ENCODE measurements around the gene USH1C. TPM values are rescaled to one million over a fixed set of nuclear protein-coding genes. Genes with fewer than 3 reads are reported as not detected.

Gene USH1C
- total RNA-seq, 1 donor from 2014 or later, result 176 TPM

GRCh38 chr11:17472467-17472866 is 71.7 kb downstream of the USH1C start:
- DNase-seq (ENCODE audit: low spot score), result no peak

- no peak for DNase-seq (ENCODE audit: low spot score)
Measured at GRCh38 chr11:17471501-17471900, 72.7 kb downstream of the USH1C start.

- DNase-seq (ENCODE audit: low spot score), result no peak
Measured at GRCh38 chr11:17469998-17470397, 74.2 kb downstream of the USH1C start.

GRCh38 chr11:17468122-17468521 is 76.1 kb downstream of the USH1C start:
- no peak for DNase-seq (ENCODE audit: low spot score)

GRCh38 chr11:17463546-17464174 is 80.6 kb downstream of the USH1C start:
- DNase-seq (ENCODE audit: low spot score), result no peak

GRCh38 chr11:17462940-17463339 is 81.3 kb downstream of the USH1C start:
- no peak for DNase-seq (ENCODE audit: low spot score)

- DNase-seq (ENCODE audit: low spot score), result no peak
Measured at GRCh38 chr11:17460406-17460805, 83.8 kb downstream of the USH1C start.

GRCh38 chr11:17459236-17459896 is 84.8 kb downstream of the USH1C start:
- no peak for DNase-seq (ENCODE audit: low spot score)

GRCh38 chr11:17458268-17458667 is 85.9 kb downstream of the USH1C start:
- DNase-seq (ENCODE audit: low spot score), result no peak

- DNase-seq (ENCODE audit: low spot score), result no peak
Measured at GRCh38 chr11:17457396-17458173, 86.6 kb downstream of the USH1C start.

- no peak for DNase-seq (ENCODE audit: low spot score)
Measured at GRCh38 chr11:17452668-17453067, 91.5 kb downstream of the USH1C start.

GRCh38 chr11:17449158-17449557 is 95.1 kb downstream of the USH1C start:
- no peak for DNase-seq (ENCODE audit: low spot score)

GRCh38 chr11:17446482-17446881 is 97.7 kb downstream of the USH1C start:
- DNase-seq (ENCODE audit: low spot score), result no peak

- no peak for DNase-seq (ENCODE audit: low spot score)
Measured at GRCh38 chr11:17445240-17445795, 98.9 kb downstream of the USH1C start.

- no peak for DNase-seq (ENCODE audit: low spot score)
Measured at GRCh38 chr11:17443926-17444690, 100.1 kb downstream of the USH1C start.

Other genes with a start within 250 kb of the USH1C start
- 8.2 TPM for gene NCR3LG1, start 192.6 kb downstream of the USH1C start, total RNA-seq
- gene KCNJ11, start 155.8 kb downstream of the USH1C start, total RNA-seq, result 11.9 TPM
- gene ABCC8, start 67.6 kb downstream of the USH1C start, total RNA-seq, result 1.3 TPM
- 0.12 TPM for gene OTOG, start 2.8 kb upstream of the USH1C start, total RNA-seq
- gene MYOD1, start 175.2 kb upstream of the USH1C start, total RNA-seq, result not detected
- gene KCNC1, start 190.4 kb upstream of the USH1C start, total RNA-seq, result not detected